Muscle of back (tissue), 11 donors: ENCODE results near the gene BBS1. TPM values are rescaled to one million over a fixed set of nuclear protein-coding genes. Genes with fewer than 3 reads are reported as not detected.

Experiments
- DNase-seq, 3 donors: peaks; one replicate each; pipeline versions ENCODE4 v3.0.0 to v3.0.0-alpha.2; 2013
- polyA plus RNA-seq, 10 donors: library from polyadenylated mRNA; unstranded; fragments of 120-200 nt; gene quantifications; one replicate each; pipeline ENCODE4 v1.2.1, GENCODE V29; 2013; ENCODE audit not compliant: insufficient read length in 10 of 10

Gene BBS1
- polyA plus RNA-seq, 10 donors = 11.6 to 31.7 (median 18.2) TPM

DNA sequence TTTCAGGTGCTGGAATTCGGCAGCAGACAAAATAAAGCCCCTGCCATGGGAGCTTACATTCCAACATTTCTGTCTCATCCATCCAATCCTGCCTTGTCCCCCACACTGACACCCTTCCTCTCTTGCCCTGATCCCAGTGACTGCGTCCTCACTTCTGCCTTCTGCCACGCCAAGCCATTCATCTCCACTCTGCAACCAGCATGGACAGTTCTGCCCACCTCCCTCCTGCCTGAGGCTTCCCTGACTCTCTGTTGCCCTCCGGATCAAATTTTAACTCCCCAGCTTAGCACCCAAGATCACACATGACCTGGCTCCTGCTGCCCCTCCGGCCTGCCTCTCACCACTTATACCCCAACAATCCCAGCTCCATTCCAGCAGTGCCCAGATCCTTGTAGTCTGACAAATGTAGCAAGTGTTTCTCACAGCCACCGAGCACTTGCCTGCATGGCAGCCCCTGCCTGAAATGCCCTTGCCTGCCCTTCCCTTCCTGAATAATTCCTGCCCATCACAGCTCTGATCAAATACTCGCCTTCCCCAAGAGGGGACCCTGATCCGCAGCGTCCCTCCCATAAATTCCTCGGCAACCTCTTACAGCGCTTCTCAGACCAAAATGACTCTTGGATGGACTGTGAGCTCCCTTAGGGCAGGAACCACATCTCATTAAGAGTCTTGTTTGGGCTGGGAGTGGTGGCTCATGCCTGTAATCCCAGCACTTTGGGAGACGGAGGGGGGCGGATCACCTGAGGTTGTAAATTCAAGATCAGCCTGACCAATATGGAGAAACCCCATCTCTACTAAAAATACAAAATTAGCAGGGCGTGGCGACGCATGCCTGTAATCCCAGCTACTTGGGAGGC is 38.6 kb downstream of the BBS1 start:
- DNase-seq = no peak

DNA sequence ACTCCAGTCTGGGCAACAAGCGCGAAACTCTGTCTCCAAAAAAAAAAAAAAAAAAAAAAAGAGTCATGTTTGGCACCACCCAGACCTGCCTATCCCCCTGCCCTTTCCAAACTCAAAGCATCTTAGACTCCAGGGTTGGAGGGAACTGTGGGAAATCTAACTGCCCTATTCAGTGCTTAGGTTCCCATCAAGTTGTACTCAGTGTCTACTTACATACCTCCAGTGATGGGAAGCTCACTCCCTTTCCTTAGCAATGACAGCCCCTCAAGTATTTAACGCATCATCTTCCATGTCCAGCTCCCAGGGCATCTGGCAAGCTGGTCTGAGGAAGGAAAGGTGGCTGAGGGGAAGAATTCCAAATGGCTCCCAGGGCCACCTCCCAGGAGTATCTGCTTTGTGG is 39.3 kb downstream of the BBS1 start:
- no peak for DNase-seq

- no peak for DNase-seq
These were observed 40.5 kb downstream of the BBS1 start for GRCh38 chr11:66550887-66551286.

- no peak for DNase-seq
These were observed 44.2 kb downstream of the BBS1 start for GRCh38 chr11:66554602-66555001.

- no peak for DNase-seq
These were observed 45.0 kb downstream of the BBS1 start for GRCh38 chr11:66555416-66555815.

DNA sequence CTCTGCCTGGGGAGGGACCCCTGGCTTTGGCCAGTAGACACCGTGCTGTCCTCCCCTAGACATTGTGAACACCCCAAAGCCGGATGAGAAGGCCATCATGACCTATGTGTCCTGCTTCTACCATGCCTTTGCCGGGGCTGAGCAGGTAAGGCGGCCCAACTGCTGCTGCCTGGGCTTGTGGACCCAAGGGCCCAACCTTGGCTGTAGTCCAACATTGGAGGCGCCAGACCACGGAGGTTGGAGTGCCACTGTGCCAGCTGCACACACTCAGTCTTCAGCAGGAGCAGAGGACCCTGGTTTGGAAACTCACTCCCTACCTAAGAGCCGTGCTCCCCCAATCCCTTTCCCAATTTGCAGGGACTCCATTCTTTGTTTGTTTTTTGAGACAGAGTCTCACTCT is 45.7 kb downstream of the BBS1 start:
- DNase-seq = no peak

DNA sequence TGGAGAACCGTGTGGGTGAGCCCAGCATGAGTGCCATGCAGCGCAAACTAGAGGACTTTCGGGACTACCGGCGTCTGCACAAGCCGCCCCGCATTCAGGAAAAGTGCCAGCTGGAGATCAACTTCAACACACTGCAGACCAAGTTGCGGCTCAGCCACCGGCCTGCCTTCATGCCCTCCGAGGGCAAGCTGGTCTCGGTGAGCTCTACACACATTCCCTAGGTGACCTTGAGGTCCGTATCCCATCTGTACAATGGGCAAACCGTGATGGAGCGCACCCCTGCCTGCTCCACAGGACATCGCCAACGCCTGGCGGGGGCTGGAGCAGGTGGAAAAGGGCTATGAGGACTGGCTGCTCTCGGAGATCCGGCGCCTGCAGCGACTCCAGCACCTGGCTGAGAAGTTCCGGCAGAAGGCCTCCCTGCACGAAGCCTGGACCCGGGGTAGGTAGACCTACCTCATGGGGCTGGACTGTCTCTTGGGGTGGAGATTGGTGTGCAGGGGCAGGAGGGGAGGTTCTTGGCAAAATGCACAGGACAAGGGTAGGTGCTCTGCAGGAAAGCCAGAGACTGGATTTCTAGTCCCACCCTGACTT is 47.4 kb downstream of the BBS1 start:
- no peak for DNase-seq

DNA sequence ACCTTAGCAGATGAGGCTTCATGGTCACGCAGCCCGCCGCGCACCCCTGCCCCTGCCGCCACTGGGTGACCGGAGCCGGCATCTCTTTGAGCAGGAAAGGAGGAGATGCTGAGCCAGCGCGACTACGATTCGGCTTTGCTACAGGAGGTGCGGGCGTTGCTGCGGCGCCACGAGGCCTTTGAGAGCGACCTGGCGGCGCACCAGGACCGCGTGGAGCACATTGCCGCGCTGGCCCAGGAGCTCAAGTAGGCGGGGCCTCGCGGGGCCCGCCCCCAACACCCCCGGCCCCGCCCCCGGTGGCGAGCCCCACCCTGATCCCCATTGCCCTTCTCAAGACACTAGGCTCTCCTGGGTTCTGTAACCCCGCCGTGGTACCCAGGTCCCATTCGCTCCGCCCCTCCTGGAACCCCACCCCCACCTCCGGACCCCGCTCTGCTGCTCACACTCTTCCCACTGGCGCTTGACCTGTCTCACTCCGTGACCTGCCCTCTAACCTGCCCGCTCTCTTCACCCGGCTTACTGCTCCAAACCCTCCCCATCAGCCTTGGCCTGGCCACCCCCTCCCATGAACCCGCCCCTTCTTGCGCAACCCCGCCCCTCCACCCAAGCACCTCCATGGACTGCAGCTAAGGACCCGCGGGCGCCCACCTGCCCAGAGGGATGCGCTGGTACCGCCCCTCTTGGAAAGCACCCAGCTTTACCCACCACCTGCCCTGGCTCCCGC is 48.9 kb downstream of the BBS1 start:
- DNase-seq = no peak

DNA sequence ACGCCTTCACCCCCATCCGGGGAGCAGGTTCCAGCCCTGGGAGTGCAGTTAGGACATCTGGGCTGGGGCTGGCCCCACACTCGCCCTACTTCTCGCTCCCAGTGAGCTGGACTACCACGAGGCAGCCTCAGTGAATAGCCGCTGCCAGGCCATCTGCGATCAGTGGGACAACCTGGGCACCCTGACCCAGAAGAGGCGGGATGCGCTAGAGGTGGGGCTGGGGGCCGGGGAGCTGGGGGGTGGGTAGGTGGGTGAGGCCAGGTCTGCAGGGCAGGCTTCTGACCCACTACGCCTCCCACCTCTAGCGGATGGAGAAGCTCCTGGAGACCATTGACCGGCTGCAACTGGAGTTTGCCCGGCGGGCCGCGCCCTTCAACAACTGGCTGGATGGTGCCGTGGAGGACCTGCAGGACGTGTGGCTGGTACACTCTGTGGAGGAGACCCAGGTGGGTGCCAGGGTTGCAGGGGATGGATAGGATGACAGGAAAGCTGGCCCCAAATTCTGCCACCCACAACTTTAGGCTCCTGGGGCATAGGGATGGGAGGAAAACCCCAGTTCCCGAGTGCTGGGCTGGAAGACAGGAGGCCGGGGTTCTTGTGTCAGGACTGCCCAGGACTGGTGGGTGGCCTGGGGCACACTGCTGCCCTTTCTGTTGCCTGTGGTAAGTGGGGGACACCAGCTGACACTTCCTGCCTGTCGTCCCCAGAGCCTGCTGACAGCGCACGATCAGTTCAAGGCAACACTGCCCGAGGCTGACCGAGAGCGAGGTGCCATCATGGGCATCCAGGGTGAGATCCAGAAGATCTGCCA is 49.6 kb downstream of the BBS1 start:
- no peak for DNase-seq

DNA sequence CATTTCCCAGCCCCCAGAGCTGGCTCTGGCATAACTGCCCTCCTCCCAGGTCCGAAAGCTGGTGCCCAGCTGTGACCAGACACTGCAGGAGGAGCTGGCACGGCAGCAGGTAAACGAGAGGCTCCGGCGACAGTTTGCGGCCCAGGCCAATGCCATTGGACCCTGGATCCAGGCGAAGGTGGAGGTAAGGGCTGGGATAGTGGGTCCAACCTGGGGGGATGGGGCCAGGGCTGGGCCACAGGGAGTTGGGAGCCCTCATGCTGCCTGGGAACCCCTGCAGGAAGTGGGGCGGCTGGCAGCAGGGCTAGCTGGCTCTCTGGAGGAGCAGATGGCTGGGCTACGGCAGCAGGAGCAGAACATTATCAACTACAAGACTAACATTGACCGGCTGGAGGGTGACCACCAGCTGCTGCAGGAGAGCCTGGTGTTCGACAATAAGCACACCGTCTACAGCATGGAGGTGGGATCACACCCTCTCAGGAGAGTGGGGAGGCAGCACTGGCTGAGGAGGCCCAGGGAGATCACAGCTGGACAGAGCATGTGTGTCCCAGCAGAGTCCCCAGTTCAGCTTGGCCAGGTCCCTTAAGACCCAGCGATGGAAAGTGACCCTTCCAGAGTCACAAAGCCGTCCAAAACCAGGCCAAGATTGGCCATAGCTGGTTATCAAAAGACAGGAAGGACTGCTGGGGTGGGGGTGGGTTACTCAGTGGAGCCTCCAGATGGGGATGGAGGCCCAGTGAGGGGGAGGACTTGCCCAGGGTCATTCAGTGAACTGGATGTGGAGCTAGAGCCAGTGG is 50.9 kb downstream of the BBS1 start:
- no peak for DNase-seq

- no peak for DNase-seq
These were observed 51.5 kb downstream of the BBS1 start for GRCh38 chr11:66561975-66562248.

GRCh38 chr11:66562275-66562674 is 51.8 kb downstream of the BBS1 start:
- no peak for DNase-seq

- DNase-seq = no peak
These were observed 52.6 kb downstream of the BBS1 start for GRCh38 chr11:66562907-66563583.

DNA sequence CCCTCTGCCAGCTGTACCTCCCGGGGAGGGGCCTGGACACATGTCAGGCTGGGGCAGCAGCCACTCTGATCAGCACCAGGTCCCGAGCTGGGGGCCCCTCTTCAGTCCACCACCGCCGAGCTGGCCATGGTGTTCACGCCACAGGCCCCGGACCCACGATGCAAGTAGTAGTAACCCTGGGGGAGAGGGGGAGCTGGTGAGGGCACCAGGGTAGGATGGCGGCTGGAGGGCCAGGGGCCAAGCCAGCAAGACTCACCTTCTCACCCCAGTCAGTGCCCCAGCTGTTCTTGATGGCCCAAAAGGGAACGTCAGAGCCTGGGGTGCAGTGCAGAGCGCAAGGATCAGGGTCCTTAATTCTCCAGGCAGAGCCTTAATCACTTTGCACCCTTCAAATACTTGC is 53.4 kb downstream of the BBS1 start:
- no peak for DNase-seq

DNA sequence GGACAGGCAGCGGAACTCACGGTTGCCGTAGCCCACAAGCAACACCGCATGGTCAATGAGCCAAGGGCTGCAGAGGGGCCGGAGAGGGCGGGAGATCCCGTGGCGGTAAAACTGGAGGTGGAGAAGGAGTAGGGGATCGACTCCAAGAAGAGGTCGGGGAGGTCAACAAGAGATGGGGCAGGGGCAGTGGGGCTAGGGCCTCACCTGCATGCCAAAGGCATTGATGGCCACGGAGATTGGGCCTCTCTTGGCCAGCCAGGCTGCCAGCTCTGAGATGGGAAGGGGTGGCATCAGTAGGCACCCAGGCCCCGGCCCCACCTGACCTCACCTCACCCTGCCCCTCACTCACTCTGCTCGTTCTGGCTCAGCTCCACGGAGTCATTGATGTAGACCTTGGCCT is 54.1 kb downstream of the BBS1 start:
- no peak for DNase-seq

DNA sequence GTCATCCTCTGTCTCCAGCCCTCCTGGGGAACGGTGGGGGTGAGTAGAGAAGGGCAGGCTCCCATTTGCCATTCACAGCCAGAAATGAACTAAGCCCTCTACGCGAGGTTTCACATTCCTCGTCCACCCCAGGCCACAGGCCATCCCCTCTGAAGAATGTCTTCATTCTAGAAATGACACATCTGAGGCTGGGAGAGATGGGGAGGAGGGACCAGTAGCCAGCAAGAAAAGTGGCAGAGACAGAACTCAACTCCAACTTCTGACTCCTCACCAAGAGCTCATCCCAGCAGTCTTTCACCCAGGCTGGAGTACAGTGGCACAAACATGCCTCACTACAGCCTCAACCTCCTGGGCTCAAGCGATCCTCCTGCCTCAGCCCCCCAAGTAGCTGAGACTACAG is 54.5 kb downstream of the BBS1 start:
- no peak for DNase-seq

DNA sequence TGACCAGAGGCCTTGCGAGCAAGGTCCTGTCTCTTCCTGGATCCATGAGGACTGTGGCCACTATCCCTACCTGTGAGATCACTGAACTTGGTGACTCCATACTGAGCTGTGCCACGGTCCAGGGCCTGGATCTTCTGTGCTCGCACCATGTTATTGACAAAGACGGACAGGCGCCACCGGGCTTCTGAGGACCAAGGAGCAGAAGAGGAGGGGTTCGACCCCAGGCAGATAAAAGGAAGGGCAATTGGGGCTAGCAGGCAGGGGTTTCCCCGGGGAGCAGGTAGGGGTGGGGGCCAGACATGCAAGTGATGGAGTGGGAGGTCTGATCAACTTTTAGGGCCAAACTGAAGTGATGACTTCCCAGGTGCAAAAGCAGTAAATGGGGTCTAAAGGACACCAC is 55.8 kb downstream of the BBS1 start:
- DNase-seq = no peak

- DNase-seq = no peak
These were observed 57.3 kb downstream of the BBS1 start for GRCh38 chr11:66567787-66568123.

- peak; percentile 64 to 90 (median 80) for DNase-seq
These were observed 57.9 kb downstream of the BBS1 start, which contains the start of gene CTSF for GRCh38 chr11:66568124-66568916. Gene CTSF (minus strand): TSS chr11:66568606. CDS start chr11:66568486, 120 bp downstream.

DNA sequence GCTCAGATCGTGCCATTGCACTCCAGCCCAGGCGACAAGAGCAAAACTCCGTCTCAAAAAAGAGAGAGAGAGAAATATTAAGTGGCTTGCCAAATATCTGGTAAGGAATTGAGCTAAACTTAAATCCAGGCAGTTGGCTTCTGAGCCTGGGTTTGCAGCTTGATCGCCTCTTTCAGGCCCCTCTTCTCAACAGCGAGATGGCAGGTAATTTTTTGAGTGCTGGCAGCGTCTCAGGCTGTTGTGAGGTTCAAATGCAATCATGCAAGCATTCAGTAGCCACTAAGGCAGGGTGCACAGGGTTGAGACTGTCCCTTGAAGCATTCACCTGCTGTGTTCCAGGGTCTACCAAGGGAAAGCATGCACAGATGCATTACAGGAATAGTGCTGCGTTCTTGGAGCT is 58.6 kb downstream of the BBS1 start:
- no peak for DNase-seq
